Stimulated activated CD8-positive, alpha-beta memory T cell treated with anti-CD3 and anti-CD28 coated beads, Interleukin-12 subunit alpha, Interleukin-12 subunit beta, amount 100 ng/mL, for 4 hours (primary cell): ENCODE measurements around the gene CPA1.

Experiments used
- DNase-seq: peaks from one replicate; pipeline ENCODE4 v3.0.0-alpha.2; 2020; ENCODE audit warnings: low read depth

The CPA1 gene

GRCh38 chr7:130430115-130430514, 49.8 kb downstream of the CPA1 start:
- no peak for DNase-seq

GRCh38 chr7:130430841-130431666, 50.8 kb downstream of the CPA1 start:
- DNase-seq, result no peak

DNA sequence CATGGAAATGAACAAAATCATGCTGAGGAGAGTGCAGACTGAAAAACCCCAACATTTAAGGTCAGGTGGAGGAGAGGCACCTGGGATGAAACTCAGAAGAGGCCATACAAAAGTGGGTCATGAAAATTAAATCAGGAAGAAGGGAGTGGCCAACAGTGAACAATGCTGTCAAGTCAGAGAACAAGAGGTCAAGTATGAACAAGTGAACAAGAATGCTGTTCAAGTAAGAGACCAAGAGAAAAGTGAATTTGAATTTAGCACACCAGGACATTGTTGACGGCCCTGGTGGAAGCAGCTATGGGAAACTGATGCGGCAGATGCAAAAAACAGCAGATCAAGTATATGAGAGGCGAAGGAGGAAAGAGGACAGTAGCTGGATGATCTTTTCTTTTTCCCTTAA, 52.6 kb downstream of the CPA1 start:
- no peak for DNase-seq

GRCh38 chr7:130433301-130433700, 53.0 kb downstream of the CPA1 start:
- no peak for DNase-seq

- no peak for DNase-seq
These were observed 55.1 kb downstream of the CPA1 start for GRCh38 chr7:130435311-130435854.

GRCh38 chr7:130436253-130436652, 56.0 kb downstream of the CPA1 start:
- DNase-seq, result no peak
